Bronchial epithelial cell (primary cell): ENCODE data around the gene PMM2. TPM values are rescaled to one million over a fixed set of nuclear protein-coding genes. Genes with fewer than 3 reads are reported as not detected.
"Not testable (repeated sequence)": the region's sequence is repeated elsewhere in the genome, so short reads cannot be mapped to it uniquely, and the experiment has no call there.

Experiments used
- DNase-seq: peaks from one replicate; pipeline ENCODE4 v3.0.0-alpha.2; 2010; ENCODE audit warnings: low read depth
- FAIRE-seq: peaks from 2 replicates; lab custom pipeline; 2011; peaks lifted over from hg19 to GRCh38; lab: Jason Lieb, UNC
- H3K27me3 ChIP-seq: 2 replicates; pipeline ENCODE4 v1.5.1; 2011; ENCODE audit warnings: low read length; ENCODE audit not compliant: control insufficient read depth, insufficient read depth
- H3K36me3 ChIP-seq: 2 replicates; pipeline ENCODE4 v1.5.1; 2011; ENCODE audit warnings: low read length; ENCODE audit not compliant: control insufficient read depth, insufficient read depth
- H3K4me3 ChIP-seq: 2 replicates; pipeline ENCODE4 v1.5.1; 2011; ENCODE audit warnings: mild to moderate bottlenecking, low read depth, low read length, control low read depth
- total RNA-seq: library from RNA; depleted of rRNA; stranded (reverse); fragments of >200 nt; gene quantifications from 2 replicates; pipeline ENCODE4 v1.2.1, GENCODE V29; 2014
- TF ChIP-seq, protein P1 (sequence below): IDR thresholded peaks from 2 replicates; pipeline ENCODE4 v1.5.1; 2011; ENCODE audit warnings: mild to moderate bottlenecking, moderate library complexity, low read length, control low read depth, inconsistent platforms; ENCODE audit not compliant: insufficient read depth, severe bottlenecking

PMM2 gene
- total RNA-seq, 1 donor from 2014 or later: 25.5 TPM

DNA sequence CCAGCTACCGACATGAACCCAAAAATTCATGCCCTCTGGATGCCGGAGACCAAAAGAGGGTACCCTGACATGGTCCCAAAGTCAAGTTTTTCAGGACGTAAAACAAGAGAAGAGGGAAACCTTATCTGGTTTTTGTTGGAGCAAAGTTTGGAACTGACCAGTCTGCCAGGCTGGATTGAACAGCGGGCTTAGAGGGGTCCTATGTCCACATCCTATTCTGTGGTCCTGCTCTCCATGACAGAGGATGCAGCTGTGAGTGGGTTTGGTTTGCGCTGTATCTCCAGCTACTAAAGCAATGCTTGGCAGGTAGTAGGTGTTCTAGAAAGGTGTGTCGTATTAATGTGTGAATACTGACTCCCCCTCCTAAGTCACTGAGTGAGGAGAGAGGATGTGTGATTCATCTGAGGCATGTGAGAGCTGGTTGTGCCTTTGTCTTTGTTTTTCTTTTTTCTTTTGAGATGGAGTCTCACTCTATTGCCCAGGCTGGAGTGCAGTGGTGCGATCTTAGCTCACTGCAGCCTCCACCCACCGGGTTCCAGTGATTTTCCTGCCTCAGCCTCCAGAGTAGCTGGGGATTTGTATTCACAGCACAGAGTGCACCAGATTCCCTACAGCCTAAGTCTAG, 31.0 kb downstream of the PMM2 start:
- DNase-seq: peak; percentile 88

DNA sequence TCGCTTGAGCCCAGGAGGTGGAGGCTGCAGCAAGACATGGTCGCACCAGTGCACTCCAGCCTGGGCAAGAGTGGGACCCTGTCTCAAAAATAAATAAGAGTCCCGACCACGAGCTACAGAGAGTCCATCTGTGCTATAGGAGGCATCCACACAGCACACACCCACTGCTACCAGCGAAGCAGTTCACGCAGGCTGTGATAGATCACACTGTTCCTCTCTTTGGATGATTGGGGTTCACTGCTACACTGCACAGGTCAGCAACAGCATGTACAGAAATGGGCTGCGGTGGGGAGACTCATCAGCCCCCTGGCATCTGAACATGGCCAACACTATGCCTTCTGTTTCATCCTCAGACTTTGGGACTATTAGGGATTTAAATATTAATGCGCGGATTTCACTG, 33.8 kb downstream of the PMM2 start:
- no peak for FAIRE-seq
- H3K4me3 ChIP-seq: no peak overlapping the region
- DNase-seq: no peak
- peaks cover 13% of the 10 kb centered on the region for H3K36me3 ChIP-seq
- TF ChIP-seq, protein P1, sequence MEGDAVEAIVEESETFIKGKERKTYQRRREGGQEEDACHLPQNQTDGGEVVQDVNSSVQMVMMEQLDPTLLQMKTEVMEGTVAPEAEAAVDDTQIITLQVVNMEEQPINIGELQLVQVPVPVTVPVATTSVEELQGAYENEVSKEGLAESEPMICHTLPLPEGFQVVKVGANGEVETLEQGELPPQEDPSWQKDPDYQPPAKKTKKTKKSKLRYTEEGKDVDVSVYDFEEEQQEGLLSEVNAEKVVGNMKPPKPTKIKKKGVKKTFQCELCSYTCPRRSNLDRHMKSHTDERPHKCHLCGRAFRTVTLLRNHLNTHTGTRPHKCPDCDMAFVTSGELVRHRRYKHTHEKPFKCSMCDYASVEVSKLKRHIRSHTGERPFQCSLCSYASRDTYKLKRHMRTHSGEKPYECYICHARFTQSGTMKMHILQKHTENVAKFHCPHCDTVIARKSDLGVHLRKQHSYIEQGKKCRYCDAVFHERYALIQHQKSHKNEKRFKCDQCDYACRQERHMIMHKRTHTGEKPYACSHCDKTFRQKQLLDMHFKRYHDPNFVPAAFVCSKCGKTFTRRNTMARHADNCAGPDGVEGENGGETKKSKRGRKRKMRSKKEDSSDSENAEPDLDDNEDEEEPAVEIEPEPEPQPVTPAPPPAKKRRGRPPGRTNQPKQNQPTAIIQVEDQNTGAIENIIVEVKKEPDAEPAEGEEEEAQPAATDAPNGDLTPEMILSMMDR: no peak
- H3K27me3 ChIP-seq: no peaks in the 10 kb centered on the region

More for the DNA sequence above, 31.0 kb downstream of the PMM2 start:
- TF ChIP-seq, protein P1: no peak
- Histone ChIP-seq H3K36me3 (peaks cover 13% of the 10 kb centered on the region), H3K4me3 (no peak overlapping the region), H3K27me3 (no peaks in the 10 kb centered on the region)
- no peak for FAIRE-seq

DNA sequence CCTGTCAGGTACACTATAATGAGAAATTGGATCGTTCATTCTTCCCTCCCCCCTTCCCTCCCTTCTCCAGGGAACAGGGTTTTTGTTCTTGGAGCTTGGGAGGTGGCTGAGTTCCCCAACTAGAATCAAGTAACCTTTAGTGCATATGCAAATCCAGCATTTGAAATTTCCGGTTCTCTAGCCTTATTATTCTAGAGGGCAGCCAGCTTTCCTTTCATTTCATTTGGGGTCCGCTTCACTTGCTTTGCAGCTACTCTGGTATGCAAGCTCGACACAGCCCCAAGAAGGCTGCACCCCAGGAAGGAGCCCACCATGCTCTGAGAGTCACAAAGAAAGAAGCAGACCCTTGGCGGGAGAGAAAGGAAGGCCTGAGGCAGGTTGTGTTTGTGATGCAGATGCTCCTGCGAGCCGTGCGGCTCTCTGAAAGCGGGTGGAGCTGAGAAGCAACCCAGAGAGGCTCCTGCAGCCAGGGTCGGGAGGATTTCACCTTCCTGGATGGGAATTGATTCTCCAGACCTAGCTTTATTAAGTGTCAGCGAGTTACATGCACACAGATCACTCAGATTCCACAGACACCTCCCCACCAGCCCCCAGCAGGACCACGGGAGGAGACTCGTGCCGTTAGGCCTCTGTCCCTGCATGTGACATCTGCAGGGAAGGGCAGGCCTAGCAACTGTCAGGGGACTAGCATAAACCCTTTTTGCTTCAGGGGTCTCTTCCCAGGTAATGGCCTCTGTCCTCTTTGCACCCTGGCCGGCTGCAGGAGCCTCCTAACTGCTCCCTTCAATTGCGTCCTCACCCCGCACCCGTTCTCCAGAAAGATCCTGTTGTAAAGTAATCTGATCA, 34.5 kb downstream of the PMM2 start:
- FAIRE-seq: no peak
- TF ChIP-seq, protein P1: no peak
- peaks cover 13% of the 10 kb centered on the region for H3K36me3 ChIP-seq
- no peak for DNase-seq
- no peaks in the 10 kb centered on the region for H3K27me3 ChIP-seq
- no peak overlapping the region for H3K4me3 ChIP-seq

DNA sequence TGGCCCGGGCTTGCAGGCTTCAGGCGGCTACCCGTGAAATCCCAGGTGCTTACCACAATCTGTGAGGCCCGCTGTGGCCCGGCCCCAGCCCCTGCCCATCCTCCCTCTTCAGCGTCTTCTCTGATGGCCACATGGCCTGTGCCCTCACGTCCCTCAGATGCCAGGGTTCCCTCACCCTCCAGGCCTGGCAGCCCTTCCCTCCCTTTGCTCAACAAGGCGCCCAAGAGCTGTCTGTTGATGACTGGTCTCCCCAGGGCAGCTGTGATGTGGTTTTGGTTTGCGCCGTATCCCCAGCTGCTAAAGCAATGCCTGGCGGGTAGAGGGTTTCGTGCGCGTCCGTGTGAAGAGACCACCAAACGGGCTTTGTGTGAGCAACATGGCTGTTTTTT, 35.1 kb downstream of the PMM2 start:
- H3K4me3 ChIP-seq: no peak overlapping the region
- FAIRE-seq: no peak
- DNase-seq: no peak
- peaks cover 13% of the 10 kb centered on the region for H3K36me3 ChIP-seq
- TF ChIP-seq, protein P1: no peak
- H3K27me3 ChIP-seq: no peaks in the 10 kb centered on the region

DNA sequence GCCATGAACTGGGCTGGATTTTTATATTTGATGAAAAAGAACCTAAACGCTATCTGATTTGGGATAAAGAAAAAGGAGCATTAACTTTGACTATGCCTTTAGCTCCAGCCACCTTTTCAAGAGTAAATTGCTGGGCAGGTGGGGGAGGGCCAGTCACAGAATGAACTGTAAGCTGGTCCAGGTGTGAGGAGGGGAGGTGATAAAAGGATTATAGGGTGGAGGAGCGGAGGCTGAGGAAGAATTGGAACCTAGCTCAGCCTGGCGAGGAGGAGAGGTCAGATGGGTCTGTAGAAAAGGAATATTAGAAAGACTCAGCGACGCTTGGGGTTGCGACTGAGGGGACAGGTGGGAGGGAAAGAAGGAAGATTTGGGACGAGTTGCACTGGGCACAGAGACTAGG, 39.2 kb downstream of the PMM2 start:
- not testable (repeated sequence) for FAIRE-seq, H3K4me3 ChIP-seq, H3K27me3 ChIP-seq, H3K36me3 ChIP-seq, DNase-seq

DNA sequence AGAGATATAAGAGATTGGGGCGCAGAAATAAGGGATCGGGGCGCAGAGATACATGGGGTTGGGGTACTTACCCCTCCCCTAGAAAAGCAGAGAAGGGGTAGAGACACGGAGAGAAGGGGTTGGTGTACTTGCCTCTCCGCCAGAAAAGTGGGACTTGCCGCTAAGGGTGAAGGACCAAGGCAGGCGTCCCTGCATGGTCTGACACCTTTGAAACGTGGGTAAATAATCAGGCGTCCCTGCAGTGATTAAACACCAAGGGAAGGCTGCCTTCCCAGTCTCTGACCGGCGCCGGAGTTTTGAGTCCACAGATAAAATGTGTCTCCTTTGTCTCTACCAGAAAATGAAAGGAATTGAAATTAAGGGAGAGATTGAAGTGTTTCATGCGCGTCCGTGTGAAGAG, 40.0 kb downstream of the PMM2 start:
- not testable (repeated sequence) for H3K4me3 ChIP-seq, H3K36me3 ChIP-seq, DNase-seq, H3K27me3 ChIP-seq, FAIRE-seq

DNA sequence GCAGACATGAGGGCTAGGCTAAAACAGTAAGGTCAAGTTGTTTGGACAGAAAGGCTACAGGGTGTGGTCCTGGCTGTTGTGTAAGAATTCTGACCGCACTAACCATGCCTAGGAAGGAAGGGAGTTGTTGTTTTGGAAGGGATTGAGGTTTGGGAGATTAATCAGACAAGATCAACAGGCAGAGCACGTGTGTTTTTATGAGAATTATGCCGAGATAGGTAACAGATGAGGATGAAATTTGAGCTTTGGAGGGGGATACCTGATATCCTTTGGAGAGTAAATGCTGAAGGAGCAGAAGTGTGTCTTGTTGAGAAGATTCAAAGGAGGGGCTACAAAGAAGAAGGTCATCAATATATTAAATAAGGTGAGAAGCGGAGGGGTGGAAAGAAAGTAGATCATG, 44.4 kb downstream of the PMM2 start:
- H3K4me3 ChIP-seq, DNase-seq, H3K27me3 ChIP-seq, FAIRE-seq, H3K36me3 ChIP-seq: not testable (repeated sequence)

DNA sequence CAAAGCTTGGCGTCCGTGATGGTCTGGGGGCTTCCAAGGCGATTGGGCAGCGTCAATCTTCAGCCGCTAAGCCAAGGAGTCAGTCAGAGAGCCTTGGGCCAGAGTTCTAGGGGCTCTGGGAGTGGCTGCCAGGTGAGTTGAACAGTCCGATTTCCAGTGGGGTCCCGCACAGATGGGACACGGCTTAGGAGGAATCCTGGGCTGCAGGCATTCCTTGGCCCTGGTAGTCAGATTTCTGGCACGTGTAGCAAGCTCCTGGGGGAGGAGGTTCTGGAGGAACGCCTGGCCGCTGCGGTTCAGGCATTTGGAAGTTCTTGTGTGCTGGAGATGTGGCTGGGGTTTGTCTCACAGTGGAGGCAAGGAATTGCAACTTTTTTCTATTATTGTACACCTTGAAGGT, 45.7 kb downstream of the PMM2 start:
- not testable (repeated sequence) for H3K27me3 ChIP-seq, FAIRE-seq, H3K36me3 ChIP-seq, DNase-seq, H3K4me3 ChIP-seq
